SIG-M5 treated with dmso at 0.1 percent for 504 hours (cell line): Measurements from ENCODE around the gene RALGPS2.
A peak's percentile ranks its signal among the peaks of the same experiment; 100 is the strongest.
"Not testable (repeated sequence)": the region's sequence is repeated elsewhere in the genome, so short reads cannot be mapped to it uniquely, and the experiment has no call there.

Experiments
- DNase-seq: peaks from one replicate; lab custom pipeline; 2025; ENCODE audit not compliant: unreplicated experiment; lab: John Stamatoyannopoulos, UW

RALGPS2 gene

GRCh38 chr1:178723546-178723945 is 1.5 kb upstream of the RALGPS2 start:
- no peak for DNase-seq

DNA sequence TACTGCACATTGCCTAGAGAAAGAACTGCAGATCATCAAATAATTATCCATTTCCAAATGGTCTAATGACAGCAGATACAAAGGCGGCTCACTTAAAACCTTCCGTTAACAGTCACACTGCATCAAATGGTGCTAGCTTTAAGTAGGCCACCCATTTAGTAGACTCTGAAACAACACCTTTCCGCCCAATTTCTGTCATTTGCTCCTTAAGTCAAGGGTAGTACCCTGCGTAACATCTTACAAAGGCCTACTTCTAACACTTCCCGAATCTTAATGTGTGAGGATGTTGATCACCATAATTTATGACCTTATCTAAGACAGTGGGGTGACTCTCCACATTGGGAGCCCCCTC is 692 bp upstream of the RALGPS2 start:
- no peak for DNase-seq

- DNase-seq, result no peak
Measured at GRCh38 chr1:178725466-178726086, 532 bp downstream of the RALGPS2 start.

DNA sequence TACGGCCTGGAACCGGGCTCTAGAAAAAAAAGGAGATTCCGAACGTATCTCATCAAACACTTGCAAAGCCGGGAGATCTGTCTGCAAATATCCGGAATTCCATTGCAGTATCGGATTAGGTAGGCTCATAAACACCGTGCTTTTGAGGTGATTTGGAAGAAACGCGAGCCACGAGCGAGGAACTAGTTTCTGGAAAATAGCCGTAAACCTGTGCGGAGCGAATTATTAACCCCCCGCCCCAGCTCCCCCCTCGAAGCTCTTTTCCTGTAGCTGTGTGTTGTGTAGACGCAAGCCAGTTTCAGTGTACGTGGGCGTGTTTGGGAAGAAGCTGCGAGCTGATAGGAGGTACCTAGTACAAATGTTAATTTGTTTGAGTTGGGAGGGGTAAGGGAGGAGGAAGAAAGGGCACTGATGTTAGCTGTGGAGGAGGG is 1.1 kb downstream of the RALGPS2 start:
- DNase-seq, result peak; percentile 98

DNA sequence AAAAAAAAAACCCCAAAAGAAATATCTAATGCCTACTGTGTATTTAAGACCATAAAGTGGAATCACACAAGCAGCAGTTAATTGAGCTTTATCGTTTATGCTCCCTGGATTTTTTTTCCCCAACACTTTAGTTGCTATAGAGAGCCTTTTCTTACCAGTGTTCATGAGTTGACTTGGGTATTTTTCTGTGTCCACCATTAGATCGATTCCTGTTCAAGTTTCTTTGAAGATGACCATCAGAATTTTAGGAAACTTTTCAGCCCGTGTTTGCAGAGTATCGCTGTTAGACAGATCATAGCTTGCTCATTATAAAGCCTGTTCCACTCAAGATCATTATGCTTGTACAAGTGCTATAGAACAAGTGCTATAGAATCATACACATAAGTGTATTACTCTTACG is 1.5 kb downstream of the RALGPS2 start:
- no peak for DNase-seq

GRCh38 chr1:178727014-178727895 is 2.2 kb downstream of the RALGPS2 start:
- no peak for DNase-seq

DNA sequence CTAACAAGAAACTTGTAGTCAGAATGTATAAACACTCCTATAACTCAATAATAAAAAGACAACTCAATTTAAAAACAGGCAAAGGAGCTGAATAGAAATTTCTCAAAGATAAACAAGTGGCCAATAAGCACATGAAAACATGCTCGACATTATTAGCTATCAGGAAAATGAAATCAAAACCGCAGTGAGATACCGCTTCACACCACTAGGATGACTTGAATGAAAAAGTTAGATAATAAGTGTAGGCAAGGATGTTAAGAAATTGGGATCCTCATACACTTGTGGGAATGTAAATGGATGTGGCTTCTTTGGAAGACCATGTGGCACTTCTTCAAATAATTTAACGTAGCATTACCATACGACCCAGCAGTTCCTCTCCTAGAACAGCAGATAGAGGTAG is 8.9 kb downstream of the RALGPS2 start:
- DNase-seq, result no peak

- no peak for DNase-seq
Measured at GRCh38 chr1:178738780-178739179, 13.7 kb downstream of the RALGPS2 start.

DNA sequence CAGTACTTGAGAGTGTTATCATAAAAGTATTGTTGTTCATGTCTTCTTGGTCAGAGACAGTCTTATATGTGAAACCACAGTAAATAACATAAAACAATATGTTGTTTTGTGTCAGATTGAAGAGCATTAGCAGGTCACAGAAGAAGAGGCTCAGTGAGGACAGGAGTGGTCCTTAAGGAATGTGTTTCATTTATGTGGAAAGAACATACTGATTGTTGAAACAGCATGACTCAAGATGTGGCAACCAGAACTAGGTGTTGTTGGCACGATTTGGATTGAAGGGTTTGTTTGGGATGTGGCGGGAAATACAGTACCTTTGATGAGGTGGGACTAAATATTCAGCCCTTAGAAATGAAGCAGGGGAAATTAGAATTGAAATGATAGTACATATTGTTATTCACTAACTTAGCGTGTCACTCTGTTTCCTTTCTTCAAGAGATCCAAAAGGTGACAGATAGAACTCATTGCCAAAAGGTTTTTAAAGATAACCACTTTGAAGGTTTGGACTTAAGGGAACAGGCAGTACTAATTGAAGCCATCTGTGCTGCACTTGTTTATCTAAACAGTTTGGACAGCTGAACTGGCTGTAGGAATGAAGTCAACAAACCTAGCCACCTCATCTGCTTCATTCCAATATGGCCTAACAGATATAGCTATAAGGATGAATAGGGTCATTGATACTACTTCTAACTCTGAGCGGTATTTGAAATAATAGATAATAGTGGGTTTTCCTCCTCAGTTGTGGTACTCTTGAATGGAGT is 14.4 kb downstream of the RALGPS2 start:
- no peak for DNase-seq

GRCh38 chr1:178740491-178740890 is 15.4 kb downstream of the RALGPS2 start:
- DNase-seq, result no peak

DNA sequence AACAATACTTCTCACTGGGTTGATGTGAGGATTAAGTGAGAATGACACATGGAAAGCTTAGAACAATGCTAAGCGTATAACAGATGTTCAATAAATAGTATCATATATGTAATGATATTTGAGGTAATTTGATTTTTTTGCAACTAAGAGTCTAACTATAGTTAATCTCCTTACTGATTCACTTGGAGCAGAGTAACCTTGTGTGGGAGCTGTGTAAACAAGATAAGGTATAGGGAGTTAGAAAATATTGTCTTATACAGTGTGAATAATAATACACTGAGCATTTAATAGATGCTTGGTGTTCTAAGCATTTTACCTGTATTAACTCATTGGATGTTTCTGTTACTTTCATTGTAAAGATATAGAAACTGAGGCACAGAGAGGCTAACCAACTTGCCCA is 15.9 kb downstream of the RALGPS2 start:
- DNase-seq, result no peak

DNA sequence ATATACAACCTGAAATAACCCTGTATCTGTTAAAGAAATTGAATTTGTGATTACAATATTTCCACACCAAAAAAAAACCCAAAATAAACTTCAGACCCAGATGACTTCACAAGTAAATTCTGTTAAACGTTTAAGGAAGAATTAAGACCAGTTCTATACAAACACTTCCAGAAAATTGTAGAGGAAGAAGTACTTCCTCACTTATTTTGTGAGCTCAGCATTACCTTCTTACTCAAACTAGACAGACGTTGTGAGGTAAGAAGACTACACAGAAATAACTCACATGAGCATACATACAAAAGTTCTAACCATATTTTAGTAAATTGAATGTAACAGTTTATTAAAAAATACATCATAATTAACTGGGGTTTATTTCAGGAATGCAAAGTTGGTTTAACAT is 18.8 kb downstream of the RALGPS2 start:
- no peak for DNase-seq

DNA sequence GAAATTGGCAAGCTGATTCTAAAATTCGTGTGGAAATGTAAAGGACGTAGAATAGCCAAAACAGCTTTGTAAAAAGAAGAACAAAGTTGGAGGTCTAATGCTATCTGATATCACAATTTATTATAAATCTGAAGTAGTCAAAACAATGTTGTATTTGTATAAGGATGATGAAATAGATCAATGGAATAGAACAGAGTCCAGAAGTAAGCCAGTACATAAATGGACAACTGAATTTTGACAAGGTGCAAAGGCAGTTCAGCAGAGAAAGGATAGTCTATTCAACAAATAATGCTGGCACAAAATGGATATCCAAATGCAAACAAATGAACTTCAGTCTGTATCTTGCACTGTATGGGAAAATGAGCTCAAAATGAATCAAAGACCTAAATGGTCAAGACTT is 20.2 kb downstream of the RALGPS2 start:
- no peak for DNase-seq

- no peak for DNase-seq
Measured at GRCh38 chr1:178746345-178746744, 21.3 kb downstream of the RALGPS2 start.

GRCh38 chr1:178747361-178747760 is 22.3 kb downstream of the RALGPS2 start:
- not testable (repeated sequence) for DNase-seq

DNA sequence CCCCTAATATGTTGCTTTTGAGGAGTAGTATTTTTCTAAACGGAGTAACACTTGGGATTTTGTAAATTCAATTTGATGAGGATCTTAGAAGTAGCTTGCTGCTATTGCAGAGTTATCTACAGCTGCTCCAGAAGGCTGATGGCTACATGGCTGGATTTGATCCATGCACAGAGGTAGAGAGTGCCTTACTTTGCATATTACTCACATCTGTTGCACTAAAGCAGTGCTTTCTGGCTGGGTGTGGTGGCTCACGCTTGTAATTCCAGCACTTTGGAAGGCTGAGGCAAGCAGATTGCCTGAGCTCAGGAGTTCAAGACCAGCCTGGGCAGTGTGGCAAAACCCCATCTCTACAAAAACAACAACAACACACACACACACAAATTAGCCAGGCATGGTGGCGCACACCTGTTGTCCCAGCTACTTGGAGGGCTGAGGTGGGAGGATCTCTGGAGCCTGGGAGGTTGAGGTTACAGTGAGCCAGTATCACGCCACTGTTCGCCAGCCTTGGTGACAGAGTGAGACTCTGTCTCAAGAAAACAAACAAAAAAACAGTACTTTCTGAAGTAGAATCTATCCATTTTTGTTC is 24.6 kb downstream of the RALGPS2 start:
- DNase-seq, result no peak

- no peak for DNase-seq
Measured at GRCh38 chr1:178751046-178751445, 26.0 kb downstream of the RALGPS2 start.

- DNase-seq, result no peak
Measured at GRCh38 chr1:178752891-178753290, 27.8 kb downstream of the RALGPS2 start.

GRCh38 chr1:178754655-178755256 is 29.7 kb downstream of the RALGPS2 start:
- DNase-seq, result not testable (repeated sequence)

GRCh38 chr1:178768423-178768822 is 43.4 kb downstream of the RALGPS2 start:
- peak; percentile 60 for DNase-seq

DNA sequence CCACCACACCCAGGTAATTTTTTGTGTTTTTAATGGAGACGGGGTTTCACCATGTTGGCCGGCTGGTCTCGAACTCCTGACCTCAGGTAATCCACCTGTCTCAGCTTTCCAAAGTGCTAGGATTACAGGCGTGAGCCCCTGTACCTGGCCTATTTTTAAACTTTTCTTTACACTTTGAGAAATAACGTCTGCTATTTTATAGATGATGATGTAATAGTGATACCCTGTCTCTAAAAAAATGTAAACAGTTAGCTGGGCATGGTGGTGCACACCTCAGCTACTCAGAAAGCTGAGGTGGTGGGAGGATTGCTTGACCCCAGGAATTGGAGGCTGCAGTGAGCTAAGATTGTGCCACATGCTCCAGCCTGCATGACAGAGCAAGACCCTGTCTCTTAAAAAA is 47.9 kb downstream of the RALGPS2 start:
- DNase-seq, result no peak
